Measurements from ENCODE around the gene ST7.

DNA sequence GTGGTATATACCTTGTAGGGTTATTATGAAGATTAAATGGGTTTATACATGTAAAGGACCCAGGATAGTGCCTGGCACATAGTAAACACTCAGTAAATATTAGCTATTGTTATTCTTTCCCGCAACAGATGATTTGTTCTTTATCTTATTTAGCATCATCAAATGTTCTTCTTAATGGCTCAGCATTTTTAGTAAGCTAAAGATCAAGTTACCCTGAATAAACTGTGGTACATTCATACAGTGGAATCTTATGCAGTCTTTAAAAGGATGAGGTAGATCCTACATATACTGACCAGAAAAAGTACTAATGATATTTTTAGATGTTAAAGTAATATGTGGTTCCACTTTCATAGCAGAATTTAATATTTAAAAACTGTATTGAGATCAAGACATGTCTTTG lies 65.4 kb downstream of the ST7 start:
- TF ChIP-seq TAF1 (IDR thresholded peaks at IDR 0.05; ENCODE audit: low read depth) (no peak), EP300 (conservative IDR thresholded peaks at IDR 0.05; ENCODE audit: poor library complexity, severe bottlenecking) (no peak), RAD21 (conservative IDR thresholded peaks at IDR 0.05) (no peak)
- TF ChIP-seq, protein P1, sequence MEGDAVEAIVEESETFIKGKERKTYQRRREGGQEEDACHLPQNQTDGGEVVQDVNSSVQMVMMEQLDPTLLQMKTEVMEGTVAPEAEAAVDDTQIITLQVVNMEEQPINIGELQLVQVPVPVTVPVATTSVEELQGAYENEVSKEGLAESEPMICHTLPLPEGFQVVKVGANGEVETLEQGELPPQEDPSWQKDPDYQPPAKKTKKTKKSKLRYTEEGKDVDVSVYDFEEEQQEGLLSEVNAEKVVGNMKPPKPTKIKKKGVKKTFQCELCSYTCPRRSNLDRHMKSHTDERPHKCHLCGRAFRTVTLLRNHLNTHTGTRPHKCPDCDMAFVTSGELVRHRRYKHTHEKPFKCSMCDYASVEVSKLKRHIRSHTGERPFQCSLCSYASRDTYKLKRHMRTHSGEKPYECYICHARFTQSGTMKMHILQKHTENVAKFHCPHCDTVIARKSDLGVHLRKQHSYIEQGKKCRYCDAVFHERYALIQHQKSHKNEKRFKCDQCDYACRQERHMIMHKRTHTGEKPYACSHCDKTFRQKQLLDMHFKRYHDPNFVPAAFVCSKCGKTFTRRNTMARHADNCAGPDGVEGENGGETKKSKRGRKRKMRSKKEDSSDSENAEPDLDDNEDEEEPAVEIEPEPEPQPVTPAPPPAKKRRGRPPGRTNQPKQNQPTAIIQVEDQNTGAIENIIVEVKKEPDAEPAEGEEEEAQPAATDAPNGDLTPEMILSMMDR (IDR thresholded peaks at IDR 0.05; ENCODE audit: poor library complexity, severe bottlenecking), result no peak
